ENCODE measurements around the gene LRMDA.

LRMDA gene

DNA sequence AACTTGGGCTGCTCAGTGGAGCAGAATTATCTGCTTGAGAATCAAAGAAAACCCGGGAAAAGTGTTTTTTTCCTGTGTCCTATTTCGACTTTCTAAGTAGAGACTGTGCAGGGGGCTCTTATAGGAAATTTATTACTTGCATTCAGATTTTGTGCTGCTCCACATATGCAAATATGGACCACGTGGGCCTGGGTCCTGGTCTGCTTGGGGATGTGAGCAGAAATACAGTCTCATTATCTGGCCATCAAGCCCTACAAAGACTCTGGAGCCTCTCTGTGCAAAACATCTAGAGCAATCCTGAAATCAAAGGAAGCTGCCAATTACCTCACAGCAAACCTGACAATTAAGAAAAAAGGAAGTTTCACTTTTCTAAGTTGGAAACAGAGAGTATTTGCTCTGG, 216.9 kb downstream of the LRMDA start:
- DNase-seq: no peak

DNA sequence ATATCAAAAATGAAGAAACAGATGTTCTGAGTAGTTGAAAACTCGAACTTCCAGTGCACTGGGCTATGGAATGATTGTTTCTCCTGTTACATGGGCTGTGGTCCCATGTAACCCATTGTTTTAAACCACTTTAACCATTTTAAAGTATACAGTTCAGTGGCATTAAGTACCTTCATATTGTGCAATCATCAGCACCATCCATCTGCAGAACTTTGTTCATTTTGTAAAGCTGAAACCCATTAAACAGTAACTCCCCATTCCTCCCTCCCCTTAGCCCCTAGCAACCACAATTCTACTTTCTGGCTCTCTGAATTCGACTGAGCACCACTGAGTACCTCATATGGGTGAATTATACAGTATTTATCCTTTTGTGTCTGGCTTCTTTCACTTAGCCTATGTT, 217.4 kb downstream of the LRMDA start:
- DNase-seq: no peak

DNA sequence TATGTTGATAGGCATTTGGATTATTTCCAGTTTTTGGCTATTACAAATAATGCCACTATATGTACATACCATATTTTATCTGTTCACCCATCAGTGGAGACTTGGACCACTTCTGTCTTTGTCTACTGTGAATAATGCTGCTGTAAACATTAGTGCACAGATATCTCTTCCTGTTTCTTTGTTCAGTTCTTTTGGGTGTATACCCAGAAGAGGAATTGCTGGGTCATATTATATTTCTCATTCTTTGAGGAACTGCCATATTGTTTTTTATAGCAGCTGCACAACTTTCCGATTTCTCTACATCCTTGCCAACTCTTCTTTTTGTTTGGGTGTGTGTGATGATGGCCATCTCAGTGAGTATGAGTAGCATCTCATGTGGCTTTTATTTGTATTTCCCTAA, 218.0 kb downstream of the LRMDA start:
- no peak for DNase-seq

DNA sequence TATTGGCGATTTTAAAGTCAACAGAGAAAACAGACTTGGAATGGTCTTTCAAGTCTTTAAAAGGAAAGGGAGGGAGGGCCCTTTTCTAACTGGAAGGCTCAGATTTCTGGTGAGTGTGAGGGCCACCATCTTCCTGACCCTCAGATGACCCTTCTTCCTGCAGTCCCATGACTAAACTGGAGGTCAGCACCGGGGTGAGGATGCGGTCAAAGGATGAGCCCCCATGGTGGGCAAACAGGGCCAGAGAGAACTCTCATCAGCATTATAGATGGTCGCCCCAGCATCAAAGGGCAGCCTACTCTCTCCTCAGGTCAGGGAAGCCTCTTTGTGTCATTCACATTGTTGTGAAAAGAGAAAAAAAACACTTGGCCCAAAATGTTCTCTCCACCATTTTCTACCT, 219.2 kb downstream of the LRMDA start:
- no peak for DNase-seq

DNA sequence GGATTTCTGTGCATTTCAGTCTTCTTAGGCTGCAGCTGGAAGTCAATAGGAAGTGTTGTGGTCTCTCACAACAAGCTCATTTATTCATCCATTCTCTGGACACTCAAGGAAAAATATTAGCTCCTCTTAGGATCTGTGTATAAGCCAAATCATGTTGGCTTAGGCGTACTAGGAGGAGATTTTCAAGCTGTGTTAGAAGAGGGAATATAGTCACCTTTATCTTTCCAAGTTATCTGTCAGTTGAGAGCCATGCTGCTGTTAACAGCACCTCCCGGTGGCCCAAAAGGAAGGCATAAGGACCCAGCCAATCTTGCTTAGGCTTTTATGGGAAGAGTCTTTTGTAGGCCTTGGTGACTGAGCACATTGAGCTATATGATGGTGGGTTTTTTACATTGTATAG, 220.0 kb downstream of the LRMDA start:
- no peak for DNase-seq

DNA sequence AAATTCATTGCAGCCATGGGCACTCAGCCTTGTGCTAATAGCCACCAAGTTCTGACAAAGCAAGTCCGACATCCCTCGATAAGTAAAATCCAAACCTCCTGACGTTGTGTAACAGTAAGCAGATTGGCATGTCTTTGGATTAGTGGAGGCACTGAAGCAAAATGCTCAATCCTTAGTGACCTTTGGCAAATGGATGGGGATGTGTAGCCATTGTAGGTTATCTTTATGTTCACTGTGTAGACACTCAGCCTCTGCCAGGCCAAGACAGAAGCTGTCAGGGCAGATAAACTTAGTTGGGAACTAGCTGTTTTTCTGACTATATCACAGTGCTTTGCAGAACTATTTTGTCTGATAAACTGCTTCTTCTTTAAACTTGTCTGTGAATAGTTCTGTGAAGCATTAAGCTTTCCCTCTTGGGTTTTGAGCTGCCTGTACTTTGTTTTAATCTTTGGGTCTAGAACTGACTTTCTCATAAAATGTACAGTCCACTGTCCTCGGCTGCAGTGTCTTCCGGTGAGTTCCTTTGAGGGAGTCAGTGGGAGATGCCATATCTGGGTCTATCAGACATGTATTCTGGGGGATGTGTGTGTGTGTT, 220.8 kb downstream of the LRMDA start:
- DNase-seq: no peak

DNA sequence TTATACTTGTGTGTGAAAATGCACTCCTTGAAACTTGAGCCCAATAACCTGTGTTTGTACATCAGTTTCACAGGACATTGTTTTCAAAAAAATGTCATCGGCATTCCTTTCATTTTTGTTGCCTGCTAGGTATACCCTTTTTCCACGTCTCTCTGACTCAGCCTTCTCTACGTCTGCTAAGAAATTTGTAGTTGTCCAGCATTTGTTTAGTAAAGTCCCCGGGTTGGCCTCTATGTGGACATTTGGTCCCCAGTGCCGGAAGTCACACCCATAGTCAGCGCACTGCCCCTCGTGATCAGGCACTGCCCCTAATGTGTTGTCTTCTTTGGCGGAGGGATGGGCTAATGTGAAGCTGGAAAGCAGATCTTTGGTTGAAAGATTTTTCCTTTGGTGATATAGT, 222.3 kb downstream of the LRMDA start:
- DNase-seq: no peak

DNA sequence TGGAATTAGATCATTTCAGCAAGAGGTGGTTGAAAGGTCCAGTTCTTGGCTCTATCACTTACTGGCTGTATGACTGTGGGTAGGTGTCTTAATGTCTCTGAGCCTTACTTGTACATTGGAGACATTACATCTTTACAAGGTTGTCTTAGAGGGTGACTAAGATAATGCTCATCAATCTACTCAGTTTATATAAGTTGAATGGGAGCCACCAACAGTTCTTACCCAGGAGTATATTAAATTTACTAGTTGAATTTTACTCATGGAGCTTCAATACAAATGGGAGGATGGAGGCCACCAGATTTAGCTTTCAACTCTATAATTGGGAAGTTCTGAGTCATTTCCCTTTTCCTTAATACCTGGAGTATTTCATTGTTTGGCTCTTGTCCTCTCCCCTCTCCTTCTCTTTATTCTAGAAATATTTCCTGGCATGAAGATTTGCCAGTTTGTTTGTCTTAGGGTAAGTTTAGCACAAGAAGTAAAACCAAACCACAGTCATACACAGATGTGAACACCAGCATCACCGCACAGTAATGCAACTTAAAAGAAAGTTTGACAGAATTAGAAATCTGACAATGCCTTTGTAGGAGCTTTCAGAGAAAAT, 222.8 kb downstream of the LRMDA start:
- no peak for DNase-seq

DNA sequence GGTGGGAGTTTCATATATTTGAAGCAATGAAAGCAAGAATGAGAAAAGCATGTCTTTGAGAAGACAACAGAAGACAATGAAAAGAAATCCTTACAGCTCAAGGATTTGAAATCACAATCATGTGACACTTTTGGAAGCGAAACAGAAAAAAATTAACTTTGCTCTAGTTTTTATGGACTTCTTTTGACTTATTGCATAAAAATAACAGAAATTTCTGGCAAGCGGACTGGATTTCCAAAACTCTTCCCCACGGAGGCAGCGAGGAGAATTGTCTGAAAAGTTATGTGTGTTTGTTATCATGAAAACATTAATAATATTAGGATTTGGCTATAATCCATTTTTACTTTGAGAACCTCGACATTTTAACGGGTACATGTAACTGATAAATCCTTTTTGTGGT, 223.3 kb downstream of the LRMDA start:
- no peak for DNase-seq

DNA sequence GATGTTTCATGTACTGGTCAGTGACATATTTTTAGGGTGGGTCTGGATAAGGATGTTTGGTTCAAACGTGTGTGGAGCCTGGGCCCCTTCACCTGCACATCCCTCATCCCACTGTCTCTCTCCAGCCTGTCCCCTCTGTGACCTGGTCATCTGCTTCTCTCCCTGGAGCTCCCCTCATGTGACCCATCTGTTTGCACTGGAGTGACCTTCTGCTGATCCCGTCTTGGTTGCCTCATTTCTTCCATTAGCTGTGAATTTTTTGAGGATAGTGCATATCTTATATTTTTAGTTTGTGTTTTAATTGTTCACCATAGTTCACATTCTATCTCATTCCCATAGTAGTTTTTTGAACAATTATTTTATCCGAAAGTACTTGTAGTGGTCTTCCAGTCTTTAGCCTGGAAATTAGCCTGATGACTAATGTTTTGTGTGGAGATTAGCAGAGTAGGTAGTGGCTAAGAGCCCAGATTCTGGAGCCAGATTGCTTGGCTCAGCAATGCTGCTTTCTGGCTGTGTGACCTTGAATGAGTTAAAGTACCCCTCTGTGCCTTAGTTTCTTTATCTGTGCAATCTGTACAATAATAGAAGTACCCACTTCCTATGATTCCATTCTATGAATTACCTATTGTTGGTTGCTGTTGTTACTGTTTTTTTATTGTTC, 224.5 kb downstream of the LRMDA start:
- DNase-seq: no peak

DNA sequence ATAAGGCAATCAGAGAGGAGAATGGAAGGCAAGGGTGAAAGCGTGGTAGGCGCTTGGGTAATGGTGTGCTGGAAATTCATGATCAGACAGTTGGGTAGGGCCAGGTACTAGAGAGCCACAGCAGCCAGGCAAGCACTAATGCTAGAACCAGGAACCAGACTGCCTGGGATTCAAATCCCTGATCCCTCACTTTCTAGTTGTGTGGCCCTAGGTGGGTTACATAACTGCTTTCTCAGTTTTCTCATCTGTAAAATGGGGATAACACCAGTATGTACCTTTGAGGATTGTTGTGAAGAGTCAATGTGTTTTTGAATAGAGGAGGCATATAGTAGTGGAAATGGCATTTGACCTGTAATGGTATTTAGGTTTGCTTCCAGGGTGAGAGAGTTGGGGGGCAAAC, 225.9 kb downstream of the LRMDA start:
- DNase-seq: no peak

DNA sequence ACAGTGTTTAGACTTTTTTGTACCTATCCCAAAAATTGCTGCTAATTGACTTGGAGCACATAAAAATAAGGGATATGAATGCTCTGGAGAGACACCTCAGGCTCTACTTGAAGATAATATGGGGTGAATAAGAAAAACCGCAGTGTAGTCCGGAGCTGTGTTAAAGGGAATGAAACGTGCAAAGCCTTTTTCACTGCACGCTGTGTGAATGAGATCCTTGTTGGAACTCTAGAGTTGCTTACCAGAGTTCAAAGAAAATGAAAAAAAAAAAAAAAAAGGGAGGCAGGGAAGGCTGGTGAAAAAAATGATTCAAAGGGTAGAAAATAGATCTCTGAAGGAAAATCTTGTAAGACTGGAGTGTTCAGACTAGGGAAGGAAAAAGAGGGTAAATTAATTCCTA, 226.6 kb downstream of the LRMDA start:
- no peak for DNase-seq

DNA sequence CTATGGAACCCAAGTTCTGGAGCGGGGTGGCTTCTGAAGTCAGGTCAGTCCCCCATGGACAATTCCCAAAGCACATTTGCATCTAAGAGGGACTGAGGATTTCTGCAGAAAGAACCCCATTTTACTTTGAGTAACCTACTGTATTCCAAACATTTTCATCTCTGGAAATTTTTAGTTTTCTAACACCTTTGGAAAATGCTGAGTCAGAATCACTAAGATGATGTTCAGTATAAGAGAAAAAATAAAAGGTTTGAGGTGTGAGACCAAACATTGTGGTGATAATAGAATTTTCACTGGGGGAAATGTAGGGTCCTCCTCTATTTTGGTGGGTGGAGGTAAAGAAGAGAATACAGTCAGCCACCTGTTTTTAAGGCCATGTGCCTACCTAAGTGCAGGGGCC, 227.1 kb downstream of the LRMDA start:
- no peak for DNase-seq

DNA sequence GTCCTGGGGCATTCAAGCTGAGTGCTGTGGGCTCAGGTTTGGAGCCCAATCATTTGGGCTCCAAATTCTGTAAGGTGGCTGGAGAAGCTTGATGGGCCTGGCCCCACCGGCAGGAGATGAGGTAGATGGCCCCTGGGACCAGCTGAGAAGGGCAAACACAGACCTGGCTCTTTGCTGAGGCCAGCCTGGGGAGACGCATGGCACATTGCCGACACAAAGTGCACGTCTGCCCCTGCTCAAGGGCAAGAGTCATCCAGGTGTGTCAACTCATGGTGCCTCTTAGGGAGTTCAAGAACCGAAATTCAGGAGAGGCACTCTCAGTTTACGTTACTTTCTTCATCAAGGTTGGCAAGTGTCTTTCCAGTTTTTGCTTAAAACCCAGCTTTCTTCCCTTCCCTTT, 227.5 kb downstream of the LRMDA start:
- DNase-seq: no peak

DNA sequence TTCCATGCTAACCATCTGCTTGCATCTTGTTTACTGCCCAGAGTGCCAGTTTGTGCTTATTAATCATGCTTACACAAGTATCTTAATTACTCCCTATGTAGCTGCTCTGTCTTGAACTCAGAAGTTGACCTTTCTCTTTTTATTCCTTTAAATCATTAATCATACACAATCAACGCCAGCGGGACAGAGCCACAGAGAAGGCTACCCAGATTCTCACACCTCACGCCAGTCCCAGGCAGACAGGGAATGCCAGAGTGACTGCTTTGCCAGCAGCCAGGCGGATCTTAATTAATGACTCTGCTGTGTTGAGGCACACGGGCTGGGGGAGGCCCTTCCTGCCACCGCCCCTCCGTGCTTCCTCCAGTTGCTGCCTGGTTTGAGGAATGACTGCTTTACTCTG, 229.4 kb downstream of the LRMDA start:
- DNase-seq: no peak

DNA sequence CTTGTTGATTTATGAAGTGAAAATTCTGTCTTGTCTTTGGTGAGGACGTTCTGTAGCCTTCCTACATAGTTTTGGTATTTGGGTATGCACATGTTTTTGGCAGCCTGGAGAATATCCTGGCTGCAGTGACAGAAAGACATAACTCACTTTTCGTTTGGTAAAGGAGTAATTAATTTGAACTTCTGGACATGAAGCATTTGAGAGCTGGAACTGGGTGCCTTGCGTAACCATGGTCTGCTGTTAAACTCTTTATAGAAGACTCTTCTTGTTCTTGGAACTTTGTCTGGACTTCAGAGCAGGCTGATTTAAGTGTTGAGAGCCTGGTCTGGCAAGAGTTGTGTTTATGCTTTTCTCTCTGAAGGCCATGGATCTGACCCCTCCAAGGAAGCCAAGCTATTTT, 231.3 kb downstream of the LRMDA start:
- no peak for DNase-seq

DNA sequence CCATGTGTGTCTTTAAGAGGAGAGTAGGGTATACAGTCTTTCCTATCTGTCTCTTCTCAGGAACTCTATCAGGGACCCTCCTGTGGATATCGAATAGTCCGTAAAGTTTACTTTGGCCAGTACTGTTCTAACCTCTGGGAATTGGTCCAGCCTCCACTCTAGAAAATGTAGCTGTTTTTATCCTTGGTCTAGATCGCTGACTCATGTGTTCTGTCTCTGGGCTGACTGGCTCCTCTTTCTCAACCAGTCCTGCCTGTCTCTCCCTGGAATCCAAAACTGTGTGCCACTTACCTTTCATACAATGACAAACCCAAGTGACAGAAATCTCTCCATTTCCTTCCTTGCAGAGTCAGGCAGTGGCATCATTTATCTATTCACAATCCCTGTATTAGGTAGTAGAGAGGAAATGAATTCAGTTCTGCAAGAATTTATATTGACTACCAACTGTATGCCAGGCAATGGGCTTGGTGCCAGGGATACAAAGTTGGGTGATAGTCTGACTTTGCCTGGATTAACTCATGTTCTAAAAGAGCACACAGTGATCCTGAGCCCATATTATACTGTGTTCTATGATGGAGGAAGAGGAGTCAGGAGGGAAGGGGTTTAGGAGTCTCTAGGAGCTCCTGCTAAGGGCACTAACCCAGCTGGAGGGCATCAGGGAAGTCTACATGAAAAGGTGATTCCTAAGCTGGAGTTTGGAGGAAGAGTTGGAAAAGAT, 232.7 kb downstream of the LRMDA start:
- DNase-seq: no peak

DNA sequence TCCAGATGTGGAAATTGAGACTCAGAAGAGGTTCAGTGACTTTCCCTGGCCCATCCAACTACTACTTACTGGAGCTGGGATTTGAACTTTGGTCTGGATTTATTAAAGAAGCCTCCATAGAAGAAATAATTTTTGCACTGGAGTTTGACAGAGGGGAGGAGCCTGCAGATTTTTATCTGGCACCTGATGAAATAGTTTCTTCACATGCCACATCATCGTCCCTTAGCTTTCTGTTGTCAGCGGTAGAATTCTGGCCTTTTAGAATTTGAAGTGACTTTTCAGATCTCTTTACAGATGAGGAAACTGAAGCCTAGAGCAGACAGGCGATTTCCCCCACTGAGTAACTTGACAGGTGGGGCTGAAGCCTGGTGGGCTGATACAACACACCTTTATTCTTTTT, 233.5 kb downstream of the LRMDA start:
- DNase-seq: no peak

DNA sequence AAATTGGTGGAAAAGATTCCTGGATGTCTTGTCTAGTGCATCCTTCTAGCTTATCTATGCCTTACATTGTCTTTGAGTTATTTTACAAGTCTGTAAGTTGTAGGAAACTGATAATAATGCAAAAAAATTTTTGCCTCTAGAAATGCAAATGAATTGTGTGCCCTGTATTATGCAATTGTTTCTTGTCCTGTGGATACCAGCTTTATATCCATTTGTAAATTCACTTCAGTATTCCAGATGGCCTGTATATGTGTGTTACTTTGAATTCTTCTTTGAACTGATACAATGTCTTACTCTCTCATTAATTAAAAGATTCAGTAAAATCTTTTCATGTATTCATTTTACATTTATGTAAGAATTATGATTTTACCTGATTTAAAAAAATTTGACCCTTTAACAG, 234.3 kb downstream of the LRMDA start:
- no peak for DNase-seq

DNA sequence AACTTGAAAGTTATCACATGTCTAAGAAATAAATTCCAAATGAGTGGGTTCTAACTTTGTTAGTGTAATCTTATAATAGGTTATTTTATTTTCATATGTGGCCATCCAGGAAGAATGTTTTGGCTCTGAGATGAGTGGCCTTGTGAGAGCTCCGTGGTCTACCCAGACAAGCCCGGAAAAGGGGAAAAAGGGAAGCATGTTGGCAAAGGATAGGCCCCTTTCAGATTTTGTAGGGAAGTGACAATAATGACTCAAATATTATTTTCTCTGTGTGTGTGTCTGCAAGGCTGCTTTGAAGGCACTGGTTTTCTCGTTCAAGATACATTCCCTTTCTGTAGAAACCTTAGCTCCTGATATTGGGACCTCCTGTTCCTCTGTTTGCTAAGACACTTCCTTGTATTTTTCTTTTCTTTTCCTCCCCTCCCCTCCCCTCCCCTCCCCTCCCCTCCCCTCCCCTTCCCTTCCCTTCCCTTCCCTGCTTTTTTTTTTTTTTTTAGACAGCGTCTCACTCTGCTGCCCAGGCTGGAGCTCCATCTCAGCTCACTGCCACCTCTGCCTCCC, 240.8 kb downstream of the LRMDA start:
- DNase-seq: no peak

DNA sequence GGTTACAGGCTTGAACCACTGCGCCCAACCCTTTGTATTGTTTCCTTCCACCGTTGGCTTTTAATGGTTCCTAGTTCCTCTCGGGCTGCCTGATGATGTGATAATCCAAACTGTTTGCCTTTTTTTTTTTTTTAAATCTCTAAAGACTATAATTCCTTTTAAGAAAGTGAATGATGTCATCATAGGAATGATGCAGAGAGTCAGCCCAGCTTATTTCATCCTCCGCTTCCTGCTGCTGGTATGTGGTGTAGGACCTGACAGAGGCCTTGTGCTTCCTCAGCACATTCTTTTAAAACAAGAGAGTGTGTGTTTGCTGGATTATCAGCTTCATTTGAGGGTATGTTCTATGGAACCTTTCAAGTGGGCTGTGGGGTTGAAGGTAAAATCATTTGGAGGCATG, 241.4 kb downstream of the LRMDA start:
- DNase-seq: no peak

DNA sequence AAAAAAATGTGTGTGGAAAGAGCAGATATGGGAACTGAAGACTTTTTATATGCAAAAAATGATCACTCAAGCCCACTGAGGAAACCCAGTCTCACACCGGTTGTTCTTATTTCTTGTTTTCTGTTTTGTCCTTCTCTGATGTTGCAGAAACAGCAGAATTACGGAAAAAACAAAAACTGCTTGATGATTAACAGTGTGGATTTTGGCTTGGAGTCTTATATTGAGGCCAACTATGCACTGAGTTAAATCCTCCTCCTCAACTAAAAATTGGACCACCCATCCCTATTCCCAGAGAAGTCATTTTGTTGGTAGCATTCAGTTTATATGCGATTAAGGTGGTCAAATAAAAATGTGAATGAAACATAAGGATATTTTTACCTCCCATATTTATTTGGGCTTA, 246.1 kb downstream of the LRMDA start:
- DNase-seq: no peak

DNA sequence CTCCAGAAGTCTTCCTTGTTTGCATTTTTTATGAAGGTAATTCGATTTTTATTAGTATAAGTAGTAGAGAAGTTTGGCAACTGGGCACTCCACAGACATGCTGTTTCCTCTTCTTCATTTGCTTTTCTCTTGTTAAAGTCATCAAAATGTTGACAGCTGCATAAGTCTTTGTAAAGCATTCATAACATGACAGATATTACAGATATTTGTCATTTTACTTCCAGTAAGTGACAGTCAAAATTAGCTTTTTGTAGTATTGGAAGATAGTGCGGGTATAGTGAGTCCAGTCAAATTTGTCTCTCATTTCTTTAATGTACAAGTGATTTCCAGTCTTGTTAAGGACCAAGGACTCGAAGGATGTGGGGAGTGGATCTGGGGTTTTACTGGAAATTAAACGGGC, 247.1 kb downstream of the LRMDA start:
- DNase-seq: no peak

DNA sequence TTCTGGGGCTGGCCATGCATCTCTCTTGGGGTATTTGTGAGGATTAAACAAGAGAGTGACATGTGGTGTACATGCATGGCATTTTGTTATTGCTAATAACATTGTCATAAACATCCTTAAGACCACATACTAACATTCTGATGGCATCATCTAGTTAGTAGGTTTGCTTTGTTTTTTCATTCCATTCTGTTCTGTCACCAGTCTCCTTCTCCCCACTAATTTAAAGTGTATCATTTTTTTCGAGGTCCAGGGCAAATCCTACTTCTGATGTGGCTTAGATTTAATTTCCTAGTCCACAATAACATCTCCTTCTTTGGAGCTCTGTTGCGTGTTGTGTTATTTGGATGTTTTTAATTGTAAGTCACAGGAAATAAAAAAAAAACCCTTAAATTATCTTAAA, 248.1 kb downstream of the LRMDA start:
- DNase-seq: no peak
